ENCODE results near the gene ALDH5A1.

GRCh38 chr6:24565196-24565595 lies 70.4 kb downstream of the ALDH5A1 start:
- TF ChIP-seq CTCF (IDR thresholded peaks at IDR 0.05) (no peak), POLR2A (IDR thresholded peaks at IDR 0.05) (no peak), POLR2AphosphoS5 (IDR thresholded peaks at IDR 0.05) (no peak), EP300 (IDR thresholded peaks at IDR 0.05; ENCODE audit: low read depth) (no peak)

All from transverse colon (tissue), 4 donors.